A549 (cell line): ENCODE results near the gene STOX2.

Source experiments
- CHD2 ChIP-seq: fragments of 150-350 bp; IDR thresholded peaks from 2 replicates; pipeline ENCODE4 v1.6.1; 2014; ENCODE audit warnings: low read length; ENCODE audit not compliant: partially characterized antibody
- HDAC2 ChIP-seq: fragments of 200-600 bp; sonication (generic); IDR thresholded peaks from 2 replicates; pipeline ENCODE4 v1.6.1; 2016
- NR3C1 ChIP-seq: fragments of >200 bp; sonication (Bioruptor Twin); formaldehyde crosslinking; IDR thresholded peaks from 3 replicates; pipeline ENCODE4 v1.6.1; 2017
- RFX5 ChIP-seq: fragments of 450-650 bp; IDR thresholded peaks from 2 replicates; pipeline ENCODE4 v1.7.1; 2014; ENCODE audit warnings: antibody characterized with exemption, mild to moderate bottlenecking, moderate library complexity
- TF ChIP-seq, protein P1 (sequence below): fragments of >200 bp; sonication (Bioruptor Twin); formaldehyde crosslinking; IDR thresholded peaks from 3 replicates; pipeline ENCODE4 v1.5.1; 2016

DNA sequence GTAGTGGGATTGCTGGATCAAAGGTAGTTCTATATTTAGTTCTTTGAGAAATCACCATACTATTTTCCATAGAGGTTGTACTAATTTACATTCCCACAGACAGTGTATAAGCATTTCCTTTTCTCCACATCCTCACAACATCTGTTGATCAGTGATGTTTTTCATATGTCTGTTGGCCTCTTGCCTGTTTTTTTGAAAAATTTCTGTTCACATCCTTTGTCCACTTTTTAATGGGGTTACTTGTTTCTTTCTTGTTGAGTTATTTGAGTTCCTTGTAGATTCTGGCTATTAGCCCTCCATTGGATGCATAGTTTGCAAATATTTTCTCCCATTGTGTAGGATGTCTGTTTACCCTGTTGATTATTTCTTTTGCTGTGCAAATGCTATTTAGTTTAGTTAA is 72.6 kb downstream of the STOX2 start:
- TF ChIP-seq HDAC2, result no peak
- no peak for TF ChIP-seq NR3C1
- TF ChIP-seq RFX5, result no peak
- TF ChIP-seq, protein P1, sequence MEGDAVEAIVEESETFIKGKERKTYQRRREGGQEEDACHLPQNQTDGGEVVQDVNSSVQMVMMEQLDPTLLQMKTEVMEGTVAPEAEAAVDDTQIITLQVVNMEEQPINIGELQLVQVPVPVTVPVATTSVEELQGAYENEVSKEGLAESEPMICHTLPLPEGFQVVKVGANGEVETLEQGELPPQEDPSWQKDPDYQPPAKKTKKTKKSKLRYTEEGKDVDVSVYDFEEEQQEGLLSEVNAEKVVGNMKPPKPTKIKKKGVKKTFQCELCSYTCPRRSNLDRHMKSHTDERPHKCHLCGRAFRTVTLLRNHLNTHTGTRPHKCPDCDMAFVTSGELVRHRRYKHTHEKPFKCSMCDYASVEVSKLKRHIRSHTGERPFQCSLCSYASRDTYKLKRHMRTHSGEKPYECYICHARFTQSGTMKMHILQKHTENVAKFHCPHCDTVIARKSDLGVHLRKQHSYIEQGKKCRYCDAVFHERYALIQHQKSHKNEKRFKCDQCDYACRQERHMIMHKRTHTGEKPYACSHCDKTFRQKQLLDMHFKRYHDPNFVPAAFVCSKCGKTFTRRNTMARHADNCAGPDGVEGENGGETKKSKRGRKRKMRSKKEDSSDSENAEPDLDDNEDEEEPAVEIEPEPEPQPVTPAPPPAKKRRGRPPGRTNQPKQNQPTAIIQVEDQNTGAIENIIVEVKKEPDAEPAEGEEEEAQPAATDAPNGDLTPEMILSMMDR, result no peak
- TF ChIP-seq CHD2, result no peak
